ENCODE results near the gene EDNRA. TPM values are rescaled to one million over a fixed set of nuclear protein-coding genes. Genes with fewer than 3 reads are reported as not detected.

The EDNRA gene
- total and polyA plus RNA-seq, 9 of the 15 experiments (the other 6 are each of a cell fraction or from before 2014, with no cell fraction given), result not detected

GRCh38 chr4:147533331-147533730 is 52.4 kb downstream of the EDNRA start:
- Histone ChIP-seq H3K9ac (ENCODE audit: insufficient read depth in 1 of 2, low read depth in 2 of 2, low read length in 2 of 2) (no peak overlapping the region), H3K4me3 (no peak overlapping the region), H3K4me2 (ENCODE audit: insufficient read depth, low read length) (no peak overlapping the region), H2AFZ (ENCODE audit: low read depth, low read length) (no peak overlapping the region), H4K20me1 (replicated peaks; ENCODE audit: control insufficient read depth, insufficient read depth, low read length) (no peaks in the 10 kb centered on the region), H3K79me2 (ENCODE audit: control insufficient read depth, insufficient read depth, low read length) (no peaks in the 10 kb centered on the region), H3K27me3 (ENCODE audit: control insufficient read depth in 2 of 2, insufficient read depth in 2 of 2, low read length in 2 of 2) (no peaks in the 10 kb centered on the region), H3K27ac (ENCODE audit: extremely low read depth, low read depth, low read length) (no peak overlapping the region), H3K4me1 (replicated peaks in 1 of 2; ENCODE audit: control insufficient read depth in 2 of 2, insufficient read depth in 2 of 2, low read length in 2 of 2) (no peaks in the 10 kb centered on the region), H3K9me1 (ENCODE audit: control insufficient read depth, insufficient read depth, low read length) (no peaks in the 10 kb centered on the region), H3K36me3 (ENCODE audit: control insufficient read depth, insufficient read depth, low read length) (no peaks in the 10 kb centered on the region), H3K9me3 (replicated peaks; ENCODE audit: control insufficient read depth, insufficient read depth, low read depth, low read length) (no peaks in the 10 kb centered on the region)
- FAIRE-seq (no peak), ATAC-seq (no peak), DNase-seq (ENCODE audit: extremely low read depth in 1 of 4, low spot score in 3 of 4) (no peak)
- WGBS (ENCODE audit: insufficient coverage, low coverage, missing lambda C conversion rate), result 0% methylated on average over 1 of the region's 1 CpG
- intact Hi-C loops (cut with micrococcal nuclease) (no loop called here), in situ Hi-C loops (cut with MboI) (no loop called here)
- ChIA-PET CTCF (ENCODE audit: low intra/inter-chr PET ratio) (no interaction called here), POLR2A (no interaction called here)
- no TSS peak for BruUV-seq (replicated peaks)
- no peak for TF ChIP-seq THRAP3 (IDR thresholded peaks at IDR 0.05; ENCODE audit: borderline replicate concordance)
- no peak for TF ChIP-seq CHD2 (IDR thresholded peaks at IDR 0.05; ENCODE audit: low read depth, low read length)
- TF ChIP-seq CTCF (IDR thresholded peaks at IDR 0.05 in 2 of 3, conservative IDR thresholded peaks at IDR 0.05 in 1 of 3; ENCODE audit: insufficient read depth in 2 of 3, low read depth in 1 of 3, low read length in 3 of 3), result no peak
- no peak for TF ChIP-seq HES1 (IDR thresholded peaks at IDR 0.05; ENCODE audit: low read depth)
- TF ChIP-seq MEF2A (IDR thresholded peaks at IDR 0.05; ENCODE audit: control insufficient read depth, low read depth, low read length), result no peak
- no peak for TF ChIP-seq CHAMP1 (IDR thresholded peaks at IDR 0.05)
- no peak for TF ChIP-seq ARID1B (IDR thresholded peaks at IDR 0.05)
- TF ChIP-seq FOXO4 (CRISPR knock-in tag; IDR thresholded peaks at IDR 0.05), result no peak
- TF ChIP-seq ZKSCAN3 (CRISPR knock-in tag; IDR thresholded peaks at IDR 0.05), result no peak
- TF ChIP-seq NR3C1 (CRISPR knock-in tag; IDR thresholded peaks at IDR 0.05), result no peak
